Stimulated activated CD8-positive, alpha-beta memory T cell treated with anti-CD3 and anti-CD28 coated beads, Interleukin-12 subunit alpha, Interleukin-12 subunit beta, amount 100 ng/mL, for 1 hour (primary cell): Measurements from ENCODE around the gene UBE2G2.

Source experiments
- DNase-seq: peaks from one replicate; pipeline ENCODE4 v3.0.0-alpha.2; 2020; ENCODE audit warnings: low read depth

The UBE2G2 gene

DNA sequence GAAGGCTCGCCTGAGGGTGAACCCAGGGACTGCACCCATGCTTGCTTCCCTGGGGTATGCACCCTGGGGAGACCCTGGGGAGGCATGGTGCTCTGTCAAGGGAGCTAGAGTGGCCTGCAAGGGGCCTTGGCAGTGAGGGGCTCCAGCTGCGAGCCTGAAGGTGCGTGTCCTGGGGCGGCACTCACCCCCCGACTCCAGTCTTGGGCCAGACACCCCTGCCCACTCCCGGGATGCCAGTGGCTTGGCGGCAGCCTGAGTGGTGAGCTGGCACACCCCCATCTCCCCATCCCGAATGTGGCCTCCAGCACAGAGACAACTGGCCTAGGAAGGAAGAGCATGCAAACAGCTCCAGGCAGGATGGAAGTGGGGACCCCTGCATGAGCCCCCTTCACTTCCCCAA, 13.6 kb upstream of the UBE2G2 start:
- no peak for DNase-seq

- no peak for DNase-seq
Measured at GRCh38 chr21:44814498-44815023, 12.9 kb upstream of the UBE2G2 start.

GRCh38 chr21:44813727-44814126, 12.1 kb upstream of the UBE2G2 start:
- no peak for DNase-seq

DNA sequence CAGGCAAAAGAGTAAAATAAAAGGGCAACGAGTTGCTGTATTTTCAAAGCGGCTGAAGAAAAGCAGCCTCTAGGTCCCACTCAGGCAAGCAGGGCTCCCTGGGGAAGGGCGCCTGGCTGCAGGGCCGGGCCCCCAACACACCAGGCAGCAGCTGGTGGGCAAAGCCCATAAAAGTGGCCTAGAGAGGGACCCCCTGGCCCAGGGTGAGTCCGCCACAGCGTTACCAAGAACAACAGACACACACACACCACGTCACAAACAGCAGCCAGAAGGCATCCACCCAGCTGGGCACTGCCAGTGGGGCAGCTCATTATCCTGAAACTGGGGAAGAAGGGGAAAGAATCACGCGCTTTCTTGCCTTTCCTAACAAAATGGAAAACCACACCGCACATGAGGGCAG, 11.5 kb upstream of the UBE2G2 start:
- no peak for DNase-seq

DNA sequence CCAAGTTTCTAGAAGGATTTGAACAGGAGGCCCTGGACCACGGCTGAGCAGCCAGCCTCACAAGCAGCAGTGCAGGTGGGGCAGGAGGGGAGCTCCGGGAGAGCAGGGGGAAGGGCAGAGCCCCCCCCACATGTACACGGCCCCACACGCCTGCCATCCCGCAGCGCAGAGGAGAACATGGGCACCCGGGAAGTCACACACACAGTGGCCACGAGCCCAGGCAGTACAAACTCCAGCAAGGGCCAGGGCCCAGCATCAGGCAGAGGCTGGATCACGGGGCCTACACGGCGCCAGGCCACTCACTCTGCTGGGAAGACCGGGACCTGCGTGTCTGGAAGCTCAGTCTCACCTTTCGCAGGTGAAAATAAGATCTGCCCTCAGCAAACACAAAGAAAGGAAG, 11.0 kb upstream of the UBE2G2 start:
- DNase-seq = no peak

- DNase-seq = no peak
Measured at GRCh38 chr21:44810779-44811178, 9.2 kb upstream of the UBE2G2 start.

- DNase-seq = no peak
Measured at GRCh38 chr21:44805859-44806258, 4.2 kb upstream of the UBE2G2 start.

DNA sequence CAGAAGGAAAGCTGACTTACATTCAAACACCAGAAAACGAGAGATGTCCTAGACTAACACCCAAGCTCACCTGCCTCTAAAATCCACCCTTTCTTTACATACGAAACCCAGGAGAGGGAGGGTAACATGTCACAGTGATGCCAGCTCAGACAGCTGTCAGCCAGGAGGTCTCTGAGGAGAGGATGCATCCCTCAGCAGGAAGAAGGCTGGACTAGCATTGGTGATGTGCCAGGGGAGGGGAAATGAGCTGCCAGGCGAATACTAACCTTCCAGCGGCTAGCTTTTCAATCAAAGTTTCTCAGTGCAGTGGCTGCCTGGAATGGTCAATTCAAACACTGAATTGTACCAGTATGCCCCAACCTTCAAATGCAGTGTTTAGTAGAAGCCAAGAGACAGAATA, 3.6 kb upstream of the UBE2G2 start:
- DNase-seq = no peak

- DNase-seq = no peak
Measured at GRCh38 chr21:44804762-44805161, 3.1 kb upstream of the UBE2G2 start.

GRCh38 chr21:44803651-44804050, 2.0 kb upstream of the UBE2G2 start:
- no peak for DNase-seq

DNA sequence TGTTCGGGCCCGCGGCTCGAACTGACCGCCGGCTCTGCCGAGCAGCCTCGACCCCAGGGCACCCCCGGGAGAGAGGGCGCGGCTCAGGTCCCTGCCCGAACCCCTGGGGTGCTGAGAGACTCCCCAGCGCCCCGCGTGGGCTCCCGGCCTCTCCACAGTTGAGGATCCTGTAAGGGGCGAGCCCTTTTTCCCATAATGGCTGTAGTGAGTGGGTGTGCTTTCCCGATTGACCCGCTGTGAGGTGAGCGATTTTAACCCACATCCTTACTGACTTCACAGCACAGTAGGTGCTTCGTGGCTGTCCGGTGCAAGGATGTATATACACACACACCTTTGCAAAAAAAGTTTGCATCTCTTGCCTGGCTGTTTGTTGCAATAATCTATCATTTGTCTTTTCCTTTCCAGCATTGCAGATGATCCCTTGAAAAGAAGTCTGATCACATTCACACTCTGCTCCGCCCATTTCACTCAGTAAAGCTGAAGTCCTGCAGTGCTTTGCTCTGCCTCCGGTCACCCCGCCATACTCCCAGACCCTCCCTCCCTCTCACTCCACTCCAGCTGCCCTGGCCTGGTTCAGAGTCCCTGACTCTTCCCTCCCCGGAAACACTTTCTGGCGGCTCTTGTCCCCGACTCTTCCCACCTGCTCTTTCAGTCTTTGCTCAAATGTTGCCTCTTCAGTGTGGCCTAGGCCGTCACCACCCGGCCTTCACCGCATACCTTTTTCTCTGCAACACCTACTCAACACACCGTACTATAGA, 955 bp upstream of the UBE2G2 start:
- DNase-seq = no peak

GRCh38 chr21:44800971-44801467, 601 bp downstream of the UBE2G2 start:
- DNase-seq = no peak

DNA sequence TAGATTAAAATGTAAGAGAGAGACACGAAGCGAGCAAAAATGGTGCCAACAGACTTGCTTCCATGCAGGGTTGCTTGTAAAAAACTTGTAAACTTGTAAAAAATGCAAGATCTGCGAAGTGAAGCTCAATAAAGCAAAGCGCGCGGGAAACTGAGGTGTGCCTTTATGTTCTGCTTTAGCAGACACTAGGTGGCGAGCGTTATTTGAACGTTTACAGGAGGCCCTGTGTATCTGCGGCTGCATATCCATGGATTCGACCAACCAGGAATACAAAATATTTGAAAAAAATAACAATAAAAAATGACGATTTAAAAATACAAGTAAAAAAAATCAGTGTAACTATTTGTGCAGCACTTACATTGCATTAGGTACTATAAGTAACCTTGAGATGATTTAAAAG, 1.5 kb downstream of the UBE2G2 start:
- no peak for DNase-seq

DNA sequence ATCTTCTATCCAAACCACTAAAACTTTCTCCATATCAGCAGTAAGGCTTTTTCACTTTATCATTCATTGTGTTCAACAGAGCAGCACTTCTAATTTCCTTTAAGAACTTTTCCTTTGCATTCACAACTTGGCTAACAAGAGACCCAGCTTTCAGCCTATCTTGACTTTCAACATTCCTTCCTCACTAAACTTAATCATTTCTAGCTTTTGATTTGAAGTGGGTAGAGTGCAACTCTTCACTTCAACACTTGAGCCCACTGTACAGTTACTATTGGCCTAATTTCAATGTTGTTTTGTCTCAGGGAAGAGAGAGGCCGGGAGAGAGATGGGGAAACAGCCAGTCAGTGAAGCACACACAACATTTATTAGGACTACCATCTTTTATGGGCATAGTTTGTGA, 2.0 kb downstream of the UBE2G2 start:
- no peak for DNase-seq

DNA sequence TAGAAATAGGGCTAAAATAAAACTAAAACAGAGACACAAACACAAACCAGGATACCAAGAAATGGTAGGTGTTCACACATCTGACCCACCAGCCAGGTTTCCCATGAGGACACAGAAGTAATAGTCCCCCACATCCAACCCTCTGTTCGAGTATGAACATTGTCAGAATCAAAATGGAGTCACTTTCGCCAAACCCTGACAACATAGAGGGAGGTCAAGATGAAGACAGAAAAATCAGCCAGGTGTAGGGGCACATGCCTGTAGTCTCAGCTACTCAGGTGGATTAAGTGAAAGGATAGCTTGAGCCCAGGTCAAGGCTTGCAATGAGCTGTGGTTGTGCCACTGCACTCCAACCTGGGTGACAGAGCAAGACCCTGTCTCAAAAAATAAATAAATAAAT, 3.8 kb downstream of the UBE2G2 start:
- DNase-seq = no peak

GRCh38 chr21:44795342-44795741, 6.3 kb downstream of the UBE2G2 start:
- DNase-seq = no peak

GRCh38 chr21:44793592-44794374, 7.8 kb downstream of the UBE2G2 start:
- DNase-seq = no peak

DNA sequence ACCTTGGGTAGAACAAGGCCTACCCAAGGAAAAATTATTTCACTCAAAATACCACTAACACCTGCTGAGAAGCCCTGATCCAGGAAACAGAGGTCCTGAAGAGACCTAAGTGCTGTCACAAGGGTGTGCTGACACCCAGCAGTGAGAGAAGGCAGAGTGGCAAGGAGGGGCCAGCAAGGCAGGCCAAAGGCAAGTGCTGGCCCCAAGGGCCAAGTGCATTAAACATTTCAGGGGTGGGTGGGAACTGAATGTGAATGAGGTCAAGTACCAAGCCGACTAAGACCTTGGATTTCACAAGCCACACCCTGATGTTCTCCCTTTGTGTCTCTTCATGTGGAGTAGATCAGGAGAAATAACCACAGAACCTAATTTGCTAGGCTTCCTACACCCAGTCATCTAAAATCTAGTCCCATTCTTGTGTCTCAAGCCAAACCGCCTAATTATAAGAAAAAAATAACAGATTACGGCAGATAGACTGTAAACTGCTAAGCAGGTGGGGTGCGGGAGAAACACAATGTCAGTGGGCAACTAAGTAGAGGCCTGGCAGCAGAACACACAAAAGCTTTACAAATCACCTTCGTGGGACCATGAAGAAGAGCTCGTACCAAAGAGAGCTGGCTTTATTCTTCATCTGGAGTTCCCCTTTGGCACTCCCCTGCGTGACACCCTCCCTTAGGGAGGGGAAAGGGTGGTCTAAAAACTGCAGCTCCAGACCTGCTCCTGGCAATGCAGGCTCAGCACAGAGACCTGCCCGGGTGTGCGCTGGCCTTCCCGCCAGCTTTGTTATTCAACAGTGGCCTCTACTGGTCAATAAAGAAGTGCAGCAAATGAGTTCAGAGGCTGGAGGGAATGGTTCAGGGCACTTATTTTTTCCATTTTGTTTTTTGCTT, 8.7 kb downstream of the UBE2G2 start:
- peak; percentile 34 for DNase-seq

GRCh38 chr21:44791993-44792392, 9.6 kb downstream of the UBE2G2 start:
- DNase-seq = no peak

DNA sequence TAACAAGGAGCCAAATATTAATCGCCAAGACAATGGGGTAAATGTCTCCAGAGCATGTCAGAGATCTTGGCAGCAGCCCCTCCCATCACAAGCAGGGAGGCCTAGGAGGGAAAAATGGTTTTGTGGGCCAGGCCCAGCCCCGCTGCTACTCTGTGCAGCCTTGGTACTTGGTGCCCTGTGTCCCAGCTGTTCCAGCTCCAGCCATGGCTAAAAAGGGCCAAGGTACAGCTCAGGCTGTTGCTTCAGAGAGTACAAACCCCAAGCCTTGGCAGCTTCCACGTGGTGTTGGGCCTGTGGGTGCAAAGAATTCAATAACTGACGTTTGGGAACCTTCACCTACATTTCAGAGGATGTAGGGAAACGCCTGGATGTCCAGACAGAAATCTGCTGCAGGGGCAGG, 10.4 kb downstream of the UBE2G2 start:
- DNase-seq = no peak

DNA sequence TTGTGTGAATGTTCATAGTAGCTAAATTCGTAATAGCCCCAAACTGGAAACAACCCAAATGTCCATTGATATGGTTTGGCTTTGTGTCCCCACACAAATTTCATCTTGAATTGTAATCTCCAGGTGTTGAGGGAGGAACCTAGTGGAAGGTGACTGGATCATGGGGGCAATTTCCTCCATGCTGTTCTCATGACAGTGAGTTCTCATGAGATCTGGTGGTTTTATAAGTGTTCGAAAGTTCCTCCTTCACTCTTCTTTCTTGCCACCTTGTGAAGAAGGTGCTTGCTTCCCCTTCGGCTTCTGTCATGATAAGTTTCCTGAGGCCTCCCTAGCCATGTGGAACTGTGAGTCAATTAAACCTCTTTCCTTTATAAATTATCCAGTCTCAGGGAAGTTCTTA, 11.3 kb downstream of the UBE2G2 start:
- DNase-seq = no peak

GRCh38 chr21:44789880-44790279, 11.7 kb downstream of the UBE2G2 start:
- no peak for DNase-seq
